ENCODE results near the gene ITGA7. TPM values are rescaled to one million over a fixed set of nuclear protein-coding genes. Genes with fewer than 3 reads are reported as not detected.

ITGA7 gene
- total RNA-seq, 4 donors from 2014 or later: 9.5 to 20.6 (median 15.8) TPM

DNA sequence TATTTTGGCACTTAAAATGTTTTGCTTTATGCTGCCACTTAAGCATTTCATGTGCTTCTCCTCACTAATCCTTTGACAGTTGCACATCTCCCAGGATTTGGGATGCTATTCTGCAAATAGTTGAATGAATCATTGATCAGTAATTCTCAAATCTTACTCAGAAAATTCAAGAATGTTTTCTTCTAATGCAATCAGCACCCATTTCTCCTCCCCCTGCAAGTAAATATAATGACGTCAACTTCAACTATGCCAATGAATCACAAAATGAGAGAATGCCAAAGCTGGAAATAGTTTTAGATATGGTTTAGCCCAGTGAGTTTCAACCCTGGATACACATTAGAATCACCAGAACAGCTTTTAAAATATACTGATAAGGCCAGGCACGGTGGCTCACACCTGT is 6.0 kb upstream of the ITGA7 start:
- H3K27ac ChIP-seq: no peak overlapping the region
- no peak for TF ChIP-seq POLR2A (IDR thresholded peaks at IDR 0.05)
- TF ChIP-seq POLR2AphosphoS5 (IDR thresholded peaks at IDR 0.05): no peak
- no peak for TF ChIP-seq EP300 (IDR thresholded peaks at IDR 0.05)
- TF ChIP-seq, protein P1, sequence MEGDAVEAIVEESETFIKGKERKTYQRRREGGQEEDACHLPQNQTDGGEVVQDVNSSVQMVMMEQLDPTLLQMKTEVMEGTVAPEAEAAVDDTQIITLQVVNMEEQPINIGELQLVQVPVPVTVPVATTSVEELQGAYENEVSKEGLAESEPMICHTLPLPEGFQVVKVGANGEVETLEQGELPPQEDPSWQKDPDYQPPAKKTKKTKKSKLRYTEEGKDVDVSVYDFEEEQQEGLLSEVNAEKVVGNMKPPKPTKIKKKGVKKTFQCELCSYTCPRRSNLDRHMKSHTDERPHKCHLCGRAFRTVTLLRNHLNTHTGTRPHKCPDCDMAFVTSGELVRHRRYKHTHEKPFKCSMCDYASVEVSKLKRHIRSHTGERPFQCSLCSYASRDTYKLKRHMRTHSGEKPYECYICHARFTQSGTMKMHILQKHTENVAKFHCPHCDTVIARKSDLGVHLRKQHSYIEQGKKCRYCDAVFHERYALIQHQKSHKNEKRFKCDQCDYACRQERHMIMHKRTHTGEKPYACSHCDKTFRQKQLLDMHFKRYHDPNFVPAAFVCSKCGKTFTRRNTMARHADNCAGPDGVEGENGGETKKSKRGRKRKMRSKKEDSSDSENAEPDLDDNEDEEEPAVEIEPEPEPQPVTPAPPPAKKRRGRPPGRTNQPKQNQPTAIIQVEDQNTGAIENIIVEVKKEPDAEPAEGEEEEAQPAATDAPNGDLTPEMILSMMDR (IDR thresholded peaks at IDR 0.05): no peak
- 63% methylated on average over 2 of the region's 2 CpGs for WGBS
- H3K9me3 ChIP-seq: no peaks in the 10 kb centered on the region
- H3K36me3 ChIP-seq: no peaks in the 10 kb centered on the region
- no peak for DNase-seq (ENCODE audit: low spot score in 2 of 2)
- peaks cover 50% of the 10 kb centered on the region for H3K4me1 ChIP-seq
- H3K4me3 ChIP-seq: no peak overlapping the region
- no peaks in the 10 kb centered on the region for H3K27me3 ChIP-seq

DNA sequence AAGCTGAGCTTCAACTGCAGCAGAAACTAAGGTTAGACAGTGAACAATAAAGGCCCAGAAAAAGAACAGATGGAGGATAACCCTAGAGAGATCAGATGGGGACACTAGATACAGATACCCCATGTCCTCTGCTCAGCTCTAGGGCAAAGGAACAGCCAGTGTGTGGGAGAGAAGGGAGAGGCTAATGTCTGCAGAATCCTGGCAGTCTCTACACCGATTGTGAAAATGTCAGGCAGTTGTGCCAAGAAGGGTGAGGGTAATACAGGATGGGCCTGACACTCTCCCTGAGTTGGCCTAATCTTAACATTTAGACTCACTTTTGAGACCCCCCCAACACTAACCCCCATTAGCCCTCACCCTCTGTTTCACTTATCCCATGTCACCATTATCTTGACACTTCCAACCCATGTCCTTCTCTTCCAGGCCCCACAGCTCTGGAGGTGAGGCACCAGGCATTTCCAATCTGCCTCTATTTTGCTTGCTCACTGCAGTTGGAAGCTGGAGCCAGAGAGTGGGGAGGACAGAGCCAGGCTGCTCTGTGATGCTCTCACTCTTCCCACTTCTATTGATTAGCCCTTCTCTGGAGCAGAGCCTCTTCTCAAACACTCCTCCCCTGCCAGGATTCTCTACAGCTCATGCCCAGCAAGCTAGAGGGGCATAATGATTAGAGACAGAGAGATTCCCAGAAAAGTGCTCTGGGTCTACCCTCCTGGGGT is 5.2 kb upstream of the ITGA7 start:
- Histone ChIP-seq H3K36me3 (no peaks in the 10 kb centered on the region), H3K9me3 (no peaks in the 10 kb centered on the region), H3K27me3 (no peaks in the 10 kb centered on the region), H3K27ac (no peak overlapping the region), H3K4me1 (peaks cover 50% of the 10 kb centered on the region), H3K4me3 (no peak overlapping the region)
- WGBS: 25% methylated on average over 1 of the region's 1 CpG
- TF ChIP-seq, protein P1 (IDR thresholded peaks at IDR 0.05): no peak
- TF ChIP-seq POLR2AphosphoS5 (IDR thresholded peaks at IDR 0.05): no peak
- no peak for DNase-seq (ENCODE audit: low spot score in 2 of 2)

DNA sequence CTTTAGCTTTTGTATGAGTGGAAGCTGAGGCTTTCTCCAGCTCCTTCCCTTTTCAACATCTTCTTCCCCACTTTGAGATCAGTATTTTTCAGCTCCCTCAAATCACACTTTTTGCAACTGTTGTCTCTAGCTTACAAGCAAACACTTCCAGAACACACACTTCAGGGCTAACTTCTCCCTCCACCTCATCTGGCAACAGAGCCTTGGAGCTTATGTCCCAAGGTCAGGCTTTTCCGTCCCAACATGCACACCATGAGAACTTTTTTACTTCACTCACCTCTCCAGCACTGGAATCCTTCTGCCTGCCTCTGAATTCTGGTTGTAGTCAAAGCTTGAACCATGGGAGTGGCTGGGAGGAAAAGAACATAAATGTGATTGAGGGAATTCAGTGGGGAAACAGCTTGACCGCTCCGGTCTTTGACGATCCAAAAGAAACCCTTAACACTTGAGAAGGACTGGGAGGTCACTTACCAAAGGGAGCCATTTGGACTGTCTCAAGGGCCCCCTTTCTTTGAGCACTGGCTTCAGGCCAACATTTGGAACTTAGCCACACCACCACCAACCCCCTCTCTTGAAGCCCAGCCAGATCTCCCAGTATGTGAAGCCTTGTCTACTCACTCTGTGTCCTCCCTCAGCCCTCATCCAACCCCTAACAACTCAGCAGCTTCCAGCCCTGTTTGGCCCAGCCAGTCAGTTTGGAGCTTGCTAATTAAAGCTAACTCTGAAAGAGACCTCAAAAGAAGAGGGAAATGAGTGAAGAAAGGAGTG is 4.3 kb upstream of the ITGA7 start:
- TF ChIP-seq POLR2AphosphoS5 (IDR thresholded peaks at IDR 0.05) (no peak), POLR2A (IDR thresholded peaks at IDR 0.05) (no peak), EP300 (IDR thresholded peaks at IDR 0.05) (no peak)
- TF ChIP-seq, protein P1 (IDR thresholded peaks at IDR 0.05): no peak
- 81% methylated on average over 4 of the region's 4 CpGs for WGBS
- H3K27me3 ChIP-seq: peaks cover 4% of the 10 kb centered on the region
- H3K36me3 ChIP-seq: no peaks in the 10 kb centered on the region
- no peak overlapping the region for H3K4me3 ChIP-seq
- no peak for DNase-seq (ENCODE audit: low spot score in 2 of 2)
- H3K27ac ChIP-seq: no peak overlapping the region
- H3K4me1 ChIP-seq: peaks cover 50% of the 10 kb centered on the region
- H3K9me3 ChIP-seq: no peaks in the 10 kb centered on the region

DNA sequence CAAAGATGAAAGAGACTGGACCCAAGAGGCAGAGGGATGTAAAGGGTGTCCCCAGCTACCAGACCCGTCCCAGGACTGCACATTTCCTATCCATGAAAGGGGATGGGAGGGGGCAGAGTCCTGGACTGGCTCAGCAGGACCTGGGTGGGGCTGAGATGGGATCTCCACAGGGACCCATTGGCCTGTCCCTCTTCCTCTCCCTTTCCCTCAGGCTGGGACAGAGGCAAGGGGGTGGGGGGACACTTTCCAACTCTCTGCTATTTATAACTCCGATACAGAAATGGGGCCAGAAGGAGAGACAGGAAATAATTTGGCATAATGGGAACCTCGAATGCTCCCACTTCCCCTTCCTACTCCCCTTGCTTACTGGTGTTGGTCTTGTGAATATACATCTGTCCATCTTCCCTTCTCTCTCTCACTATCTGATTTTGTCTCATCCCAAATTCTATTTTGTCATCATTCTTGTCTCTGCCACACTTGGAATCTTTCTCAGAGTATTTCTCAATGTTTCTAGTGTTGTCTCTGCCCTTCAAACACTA is 1.1 kb upstream of the ITGA7 start:
- H3K27me3 ChIP-seq: peaks cover 12% of the 10 kb centered on the region
- H3K36me3 ChIP-seq: no peaks in the 10 kb centered on the region
- TF ChIP-seq, protein P1 (IDR thresholded peaks at IDR 0.05): no peak
- TF ChIP-seq POLR2AphosphoS5 (IDR thresholded peaks at IDR 0.05) (no peak), POLR2A (IDR thresholded peaks at IDR 0.05) (no peak)
- H3K4me3 ChIP-seq: peak overlapping the region; percentile 63
- peak overlapping the region; percentile 50 for H3K27ac ChIP-seq
- 8% methylated on average over 3 of the region's 3 CpGs for WGBS
- no peaks in the 10 kb centered on the region for H3K9me3 ChIP-seq
- no peak for DNase-seq (ENCODE audit: low spot score in 2 of 2)
- peaks cover 34% of the 10 kb centered on the region for H3K4me1 ChIP-seq

DNA sequence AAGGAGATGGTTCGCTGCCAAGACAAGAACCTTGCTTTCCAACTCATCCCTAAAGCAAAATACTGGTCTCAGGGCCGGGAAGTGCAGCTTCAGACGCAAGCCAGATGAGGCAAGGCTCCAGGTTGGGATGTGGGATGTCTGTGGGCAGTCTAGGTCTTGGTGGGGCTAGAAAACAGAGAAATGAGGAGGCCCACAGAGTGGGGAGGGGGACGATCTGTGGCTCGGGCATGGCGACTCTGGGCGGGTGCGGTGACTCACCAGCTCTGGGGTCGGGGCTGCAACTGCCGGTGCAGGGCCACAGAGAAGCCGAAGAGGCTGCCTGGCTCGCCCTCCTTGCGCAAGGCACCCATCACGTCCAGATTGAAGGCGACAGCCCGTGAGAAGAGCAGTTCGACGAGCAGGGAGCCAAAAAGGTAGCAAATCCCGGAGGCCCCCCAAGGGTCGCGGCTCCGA is 459 bp downstream of the ITGA7 start:
- Histone ChIP-seq H3K4me1 (peaks cover 23% of the 10 kb centered on the region), H3K9me3 (no peaks in the 10 kb centered on the region), H3K27ac (peak overlapping the region; percentile 50), H3K4me3 (peak overlapping the region; percentile 63), H3K36me3 (no peaks in the 10 kb centered on the region), H3K27me3 (peaks cover 12% of the 10 kb centered on the region)
- DNase-seq (ENCODE audit: low spot score in 2 of 2): no peak
- 11% methylated on average over 22 of the region's 22 CpGs for WGBS
- no peak for TF ChIP-seq POLR2A (IDR thresholded peaks at IDR 0.05)
- no peak for TF ChIP-seq EP300 (IDR thresholded peaks at IDR 0.05)
- TF ChIP-seq, protein P1 (IDR thresholded peaks at IDR 0.05): no peak
- TF ChIP-seq POLR2AphosphoS5 (IDR thresholded peaks at IDR 0.05): no peak
